ENCODE measurements around the gene TEX101. TPM values are rescaled to one million over a fixed set of nuclear protein-coding genes. Genes with fewer than 3 reads are reported as not detected.

The TEX101 gene
- total RNA-seq, 1 donor from 2014 or later: not detected

DNA sequence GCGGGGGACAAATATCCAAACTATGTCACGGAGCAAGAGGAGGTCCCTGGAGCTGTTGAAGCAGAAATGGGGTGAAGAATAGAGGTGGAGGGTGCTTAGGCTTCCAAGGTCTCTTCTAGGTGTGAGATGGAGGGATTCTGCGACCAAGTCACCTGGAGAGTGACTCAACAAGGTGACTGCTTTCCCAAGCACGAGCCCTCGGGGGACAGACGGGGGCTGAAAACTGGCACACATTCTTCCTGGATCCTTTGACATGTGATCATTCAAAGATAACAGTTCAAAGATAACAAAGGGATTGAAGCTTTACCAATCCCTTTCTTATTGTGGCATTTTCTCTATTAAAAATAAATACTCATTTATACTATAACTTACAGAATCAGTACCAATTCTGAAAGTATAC lies 2.2 kb upstream of the TEX101 start:
- no peaks in the 10 kb centered on the region for H3K4me1 ChIP-seq
- no peak overlapping the region for H3K4me3 ChIP-seq
- no peak for TF ChIP-seq POLR2AphosphoS5 (IDR thresholded peaks at IDR 0.05; ENCODE audit: insufficient read depth in 1 of 2, low read depth in 1 of 2)
- TF ChIP-seq POLR2A (IDR thresholded peaks at IDR 0.05): no peak
- TF ChIP-seq, protein P1, sequence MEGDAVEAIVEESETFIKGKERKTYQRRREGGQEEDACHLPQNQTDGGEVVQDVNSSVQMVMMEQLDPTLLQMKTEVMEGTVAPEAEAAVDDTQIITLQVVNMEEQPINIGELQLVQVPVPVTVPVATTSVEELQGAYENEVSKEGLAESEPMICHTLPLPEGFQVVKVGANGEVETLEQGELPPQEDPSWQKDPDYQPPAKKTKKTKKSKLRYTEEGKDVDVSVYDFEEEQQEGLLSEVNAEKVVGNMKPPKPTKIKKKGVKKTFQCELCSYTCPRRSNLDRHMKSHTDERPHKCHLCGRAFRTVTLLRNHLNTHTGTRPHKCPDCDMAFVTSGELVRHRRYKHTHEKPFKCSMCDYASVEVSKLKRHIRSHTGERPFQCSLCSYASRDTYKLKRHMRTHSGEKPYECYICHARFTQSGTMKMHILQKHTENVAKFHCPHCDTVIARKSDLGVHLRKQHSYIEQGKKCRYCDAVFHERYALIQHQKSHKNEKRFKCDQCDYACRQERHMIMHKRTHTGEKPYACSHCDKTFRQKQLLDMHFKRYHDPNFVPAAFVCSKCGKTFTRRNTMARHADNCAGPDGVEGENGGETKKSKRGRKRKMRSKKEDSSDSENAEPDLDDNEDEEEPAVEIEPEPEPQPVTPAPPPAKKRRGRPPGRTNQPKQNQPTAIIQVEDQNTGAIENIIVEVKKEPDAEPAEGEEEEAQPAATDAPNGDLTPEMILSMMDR (IDR thresholded peaks at IDR 0.05): no peak
- H3K27ac ChIP-seq: no peak overlapping the region
- H3K27me3 ChIP-seq: no peaks in the 10 kb centered on the region
- H3K9me3 ChIP-seq: no peaks in the 10 kb centered on the region
- no peaks in the 10 kb centered on the region for H3K36me3 ChIP-seq
- intact Hi-C loops (cut with DNase I): no loop called here
- DNase-seq (ENCODE audit: extremely low spot score in 2 of 2): no peak

DNA sequence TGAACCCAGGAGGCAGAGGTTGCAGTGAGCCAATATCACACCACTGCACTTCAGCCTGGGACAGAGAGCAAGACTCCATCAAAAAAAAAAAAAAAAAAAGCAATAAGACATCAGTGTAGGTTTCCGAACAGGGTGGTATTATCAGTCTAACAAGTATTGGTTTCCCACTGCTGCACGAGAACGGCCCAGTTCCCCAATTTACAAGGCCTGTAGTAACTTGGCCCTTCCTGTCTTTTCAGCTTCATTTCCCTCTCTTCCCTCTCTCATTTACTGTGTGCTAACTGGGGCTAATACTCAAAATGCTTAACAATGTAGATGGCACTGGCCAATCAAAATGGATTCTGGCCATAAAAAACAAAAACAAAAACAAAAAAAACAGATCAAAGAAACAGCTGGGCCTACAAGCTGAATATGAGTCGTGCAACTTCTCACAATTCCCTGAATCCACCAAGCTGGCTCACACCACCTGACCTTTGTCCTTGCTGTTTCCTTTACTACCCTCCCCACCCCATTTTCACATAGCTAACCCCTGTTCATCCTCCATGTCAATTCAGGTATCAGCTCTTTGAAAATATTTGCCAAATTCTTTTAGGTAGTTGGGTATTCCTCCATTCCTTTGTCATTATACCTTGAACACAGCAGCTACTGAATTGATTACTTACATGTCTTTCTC lies 2.4 kb downstream of the TEX101 start:
- Histone ChIP-seq H3K27ac (no peak overlapping the region), H3K9me3 (no peaks in the 10 kb centered on the region), H3K27me3 (no peaks in the 10 kb centered on the region), H3K4me3 (no peak overlapping the region), H3K4me1 (no peaks in the 10 kb centered on the region), H3K36me3 (no peaks in the 10 kb centered on the region)
- DNase-seq (ENCODE audit: extremely low spot score in 2 of 2): no peak
- intact Hi-C loops (cut with DNase I): no loop called here
- no peak for TF ChIP-seq POLR2AphosphoS5 (IDR thresholded peaks at IDR 0.05; ENCODE audit: insufficient read depth in 1 of 2, low read depth in 1 of 2)
- TF ChIP-seq, protein P1 (IDR thresholded peaks at IDR 0.05): no peak
- TF ChIP-seq POLR2A (IDR thresholded peaks at IDR 0.05): no peak

DNA sequence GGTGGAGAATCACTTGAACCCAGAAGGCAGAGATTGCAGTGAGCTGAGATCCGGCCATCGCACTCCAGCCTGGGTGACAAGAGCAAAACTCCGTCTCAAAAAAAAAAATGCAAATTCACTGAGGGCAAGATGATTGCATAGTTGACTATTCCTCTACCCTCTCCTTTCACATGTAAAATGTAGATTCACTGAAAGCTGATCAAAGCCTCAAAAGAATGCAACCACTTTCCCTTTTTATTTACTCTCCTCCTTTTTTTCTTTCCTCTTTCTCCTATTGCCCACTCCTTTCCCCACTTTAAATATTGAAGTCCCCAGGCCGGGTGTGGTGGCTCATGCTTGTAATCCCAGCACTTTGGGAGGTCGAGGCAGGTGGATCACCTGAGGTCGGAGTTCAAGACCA lies 6.3 kb downstream of the TEX101 start:
- Histone ChIP-seq H3K9me3 (no peaks in the 10 kb centered on the region), H3K4me1 (peaks cover 5% of the 10 kb centered on the region), H3K27me3 (no peaks in the 10 kb centered on the region), H3K4me3 (no peak overlapping the region), H3K36me3 (no peaks in the 10 kb centered on the region), H3K27ac (no peak overlapping the region)
- no peak for DNase-seq (ENCODE audit: extremely low spot score in 2 of 2)
- intact Hi-C loops (cut with DNase I): no loop called here
- TF ChIP-seq POLR2AphosphoS5 (IDR thresholded peaks at IDR 0.05; ENCODE audit: insufficient read depth in 1 of 2, low read depth in 1 of 2) (no peak), POLR2A (IDR thresholded peaks at IDR 0.05) (no peak)
- TF ChIP-seq, protein P1 (IDR thresholded peaks at IDR 0.05): no peak

DNA sequence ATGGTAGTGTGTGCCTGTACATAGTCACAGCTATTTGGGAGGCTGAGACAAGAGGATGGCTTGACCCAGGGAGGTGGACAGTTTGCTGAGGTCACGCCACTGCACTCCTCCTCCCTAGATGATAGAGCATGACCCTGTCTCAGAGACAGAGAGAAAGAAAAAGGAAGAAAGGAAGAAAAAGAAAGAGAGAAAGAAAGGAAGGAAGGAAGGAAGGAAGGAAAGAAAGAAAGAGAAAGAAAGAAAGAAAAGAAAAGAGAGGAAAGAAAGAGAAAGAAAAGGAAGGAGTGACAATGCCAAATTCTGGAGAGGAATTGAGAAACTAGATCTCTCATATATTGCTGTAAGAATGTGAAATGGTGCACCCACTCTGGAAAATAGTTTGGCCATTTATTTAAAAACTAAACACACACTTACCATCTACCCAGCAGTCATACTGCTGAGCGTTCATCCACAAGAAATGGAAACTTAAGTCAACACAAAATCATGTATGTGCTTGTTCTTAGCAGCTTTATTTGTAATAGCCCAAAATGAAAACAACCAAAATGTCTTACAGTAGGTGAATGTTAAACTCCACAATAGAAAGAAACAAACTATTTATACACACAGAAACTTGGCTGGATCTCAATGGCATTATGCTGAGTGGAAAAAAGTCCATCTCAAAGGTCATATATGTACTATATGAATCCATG lies 7.5 kb downstream of the TEX101 start:
- H3K9me3 ChIP-seq: no peaks in the 10 kb centered on the region
- intact Hi-C loops (cut with DNase I): no loop called here
- H3K27me3 ChIP-seq: no peaks in the 10 kb centered on the region
- no peak for DNase-seq (ENCODE audit: extremely low spot score in 2 of 2)
- peaks cover 5% of the 10 kb centered on the region for H3K4me1 ChIP-seq
- H3K4me3 ChIP-seq: no peak overlapping the region
- H3K36me3 ChIP-seq: no peaks in the 10 kb centered on the region
- TF ChIP-seq POLR2A (IDR thresholded peaks at IDR 0.05) (no peak), POLR2AphosphoS5 (IDR thresholded peaks at IDR 0.05; ENCODE audit: insufficient read depth in 1 of 2, low read depth in 1 of 2) (no peak)
- TF ChIP-seq, protein P1 (IDR thresholded peaks at IDR 0.05): no peak
- H3K27ac ChIP-seq: no peak overlapping the region

DNA sequence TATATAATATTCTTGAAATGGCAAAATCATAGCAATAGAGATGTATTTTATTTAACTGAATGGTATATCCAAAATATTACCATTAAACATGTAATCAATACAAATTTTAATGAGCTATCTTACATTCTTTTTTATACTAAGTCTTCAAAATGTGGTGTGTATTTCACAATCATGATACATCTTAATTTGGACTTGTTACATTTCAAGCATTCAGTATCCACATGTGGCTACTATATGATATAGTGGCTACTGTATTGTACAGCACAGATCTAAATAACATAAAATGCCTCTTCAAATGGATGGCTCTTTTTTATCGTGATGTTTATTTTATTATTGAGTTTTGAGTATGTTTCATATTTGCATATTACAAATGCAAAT lies 8.0 kb downstream of the TEX101 start:
- intact Hi-C loops (cut with DNase I): no loop called here
- Histone ChIP-seq H3K27ac (no peak overlapping the region), H3K4me1 (peaks cover 5% of the 10 kb centered on the region), H3K36me3 (no peaks in the 10 kb centered on the region), H3K27me3 (no peaks in the 10 kb centered on the region), H3K9me3 (no peaks in the 10 kb centered on the region), H3K4me3 (no peak overlapping the region)
- no peak for DNase-seq (ENCODE audit: extremely low spot score in 2 of 2)
- TF ChIP-seq POLR2A (IDR thresholded peaks at IDR 0.05) (no peak), POLR2AphosphoS5 (IDR thresholded peaks at IDR 0.05; ENCODE audit: insufficient read depth in 1 of 2, low read depth in 1 of 2) (no peak)
- TF ChIP-seq, protein P1 (IDR thresholded peaks at IDR 0.05): no peak

Data from vagina (tissue), 2 donors.